Suppressor macrophage treated with lipopolysaccharide for 1 hour (primary cell): ENCODE data around the gene IGSF3.

Experiments used
- DNase-seq, 3 donors: peaks; one replicate each; pipeline ENCODE4 v3.0.0-alpha.2; 2020 to 2022

IGSF3 gene

GRCh38 chr1:116553386-116554115 lies 114.0 kb downstream of the IGSF3 start:
- peak in 2 of 3 donors; percentile 45 to 57 for DNase-seq

- no peak for DNase-seq
Observed at GRCh38 chr1:116546354-116546977, 121.1 kb downstream of the IGSF3 start.

GRCh38 chr1:116545359-116545705 lies 122.2 kb downstream of the IGSF3 start:
- no peak for DNase-seq

GRCh38 chr1:116544588-116545358 lies 122.8 kb downstream of the IGSF3 start:
- peak; percentile 40 to 75 (median 69) for DNase-seq

- peak; percentile 61 to 80 (median 73) for DNase-seq
Observed at GRCh38 chr1:116540088-116540487, 127.4 kb downstream of the IGSF3 start.

GRCh38 chr1:116538544-116538943 lies 129.0 kb downstream of the IGSF3 start:
- DNase-seq = peak; percentile 37 to 54 (median 47)

- peak; percentile 30 to 47 (median 43) for DNase-seq
Observed at GRCh38 chr1:116537898-116538297, 129.6 kb downstream of the IGSF3 start.

GRCh38 chr1:116537040-116537831 lies 130.3 kb downstream of the IGSF3 start:
- peak; percentile 61 to 79 (median 77) for DNase-seq

GRCh38 chr1:116534014-116534739 lies 133.4 kb downstream of the IGSF3 start:
- no peak for DNase-seq

- DNase-seq = no peak
Observed at GRCh38 chr1:116533429-116533820, 134.1 kb downstream of the IGSF3 start.

- peak; percentile 56 to 85 (median 77) for DNase-seq
Observed at GRCh38 chr1:116532671-116533428, 134.7 kb downstream of the IGSF3 start.

- no peak for DNase-seq
Observed at GRCh38 chr1:116531917-116532316, 135.6 kb downstream of the IGSF3 start.

GRCh38 chr1:116529681-116530080 lies 137.9 kb downstream of the IGSF3 start:
- DNase-seq = no peak

GRCh38 chr1:116529199-116529631 lies 138.3 kb downstream of the IGSF3 start:
- no peak for DNase-seq

- no peak for DNase-seq
Observed at GRCh38 chr1:116528329-116529083, 139.0 kb downstream of the IGSF3 start.

- DNase-seq = no peak
Observed at GRCh38 chr1:116525440-116525839, 142.1 kb downstream of the IGSF3 start.
